IMR-90 (cell line): ENCODE results near the gene RMDN2. TPM values are rescaled to one million over a fixed set of nuclear protein-coding genes. Genes with fewer than 3 reads are reported as not detected.

ENCODE experiments used
- ATAC-seq: fragments of 200-7000 bp; cut with Tn5 transposase; 2 replicates; pipeline ENCODE4 v1.9.1; 2020; ENCODE audit warnings: low read depth, mild to moderate bottlenecking, moderate library complexity
- BruUV-seq: library from RNA; stranded (reverse); fragments of 400-500 nt; replicated peaks from 2 replicates; lab custom pipeline; 2021; lab: Mats Ljungman, UMichigan
- CTCF ChIA-PET: fragments of 300-600 bp; formaldehyde crosslinking; extraction: SDS; loops from one replicate; lab custom pipeline; 2021; ENCODE audit warnings: antibody characterized with exemption; lab: Yijun Ruan, JAX
- POLR2A ChIA-PET: fragments of 300-600 bp; sonication (Branson Sonifier 250); formaldehyde crosslinking; loops from one replicate; lab custom pipeline; 2022; ENCODE audit warnings: antibody characterized with exemption; ENCODE audit not compliant: unreplicated experiment; lab: Charles Lee
- DNase-seq: peaks from one replicate; pipeline ENCODE4 v3.0.0; 2013
- H2AFZ ChIP-seq: replicated peaks from 2 replicates; pipeline ENCODE3; 2013; ENCODE audit warnings: low read length, mild to moderate bottlenecking; ENCODE audit not compliant: poor library complexity
- H2AK5ac ChIP-seq: 2 replicates; pipeline ENCODE4 v1.6.1; 2013; ENCODE audit warnings: low read depth, low read length, inconsistent platforms
- H2AK9ac ChIP-seq: replicated peaks from 2 replicates; pipeline ENCODE3; 2013; ENCODE audit warnings: mild to moderate bottlenecking, low read depth, low read length, moderate library complexity; ENCODE audit not compliant: poor library complexity
- H2BK120ac ChIP-seq: 2 replicates; pipeline ENCODE4 v1.6.1; 2013; ENCODE audit warnings: low read depth, low read length, inconsistent platforms
- H2BK15ac ChIP-seq: 3 replicates; pipeline ENCODE4 v1.6.1; 2013; ENCODE audit warnings: low read depth, low read length, inconsistent platforms
- H2BK20ac ChIP-seq: 2 replicates; pipeline ENCODE4 v1.6.1; 2013; ENCODE audit warnings: low read depth, mild to moderate bottlenecking, inconsistent platforms, low read length, moderate library complexity
- H2BK5ac ChIP-seq: 2 replicates; pipeline ENCODE4 v1.6.1; 2013; ENCODE audit warnings: mild to moderate bottlenecking, low read depth, low read length, inconsistent platforms; ENCODE audit not compliant: poor library complexity, severe bottlenecking
- H3K14ac ChIP-seq: replicated peaks from 2 replicates; pipeline ENCODE4 v1.6.1; 2013; ENCODE audit warnings: low read depth, low read length, inconsistent platforms
- H3K18ac ChIP-seq: 2 replicates; pipeline ENCODE4 v1.6.1; 2013; ENCODE audit warnings: low read depth, low read length, control low read depth
- H3K23ac ChIP-seq: 2 replicates; pipeline ENCODE4 v1.6.1; 2013; ENCODE audit warnings: low read depth, low read length, inconsistent platforms
- H3K27ac ChIP-seq: 2 replicates; pipeline ENCODE4 v1.5.1; 2013; ENCODE audit warnings: mild to moderate bottlenecking, control low read depth, low read length; ENCODE audit not compliant: insufficient read depth
- H3K27me3 ChIP-seq: 2 replicates; pipeline ENCODE4 v1.6.1; 2013; ENCODE audit warnings: low read length; ENCODE audit not compliant: control insufficient read depth, insufficient read depth
- H3K36me3 ChIP-seq: 2 replicates; pipeline ENCODE4 v1.6.1; 2013; ENCODE audit warnings: low read length, mixed read lengths; ENCODE audit not compliant: control insufficient read depth, insufficient read depth
- H3K4ac ChIP-seq: 2 replicates; pipeline ENCODE4 v1.6.1; 2013; ENCODE audit warnings: low read depth, low read length, inconsistent platforms
- H3K4me1 ChIP-seq: 2 replicates; pipeline ENCODE4 v1.6.1; 2013; ENCODE audit warnings: low read length, mixed read lengths; ENCODE audit not compliant: control insufficient read depth, insufficient read depth
- H3K4me2 ChIP-seq: 2 replicates; pipeline ENCODE4 v1.6.1; 2013; ENCODE audit warnings: low read depth, mild to moderate bottlenecking, control low read depth, low read length, moderate library complexity
- H3K4me3 ChIP-seq: 2 replicates; pipeline ENCODE4 v1.5.1; 2013; ENCODE audit warnings: low read depth, mild to moderate bottlenecking, control low read depth, low read length, moderate library complexity; ENCODE audit not compliant: insufficient read depth
- H3K56ac ChIP-seq: 2 replicates; pipeline ENCODE4 v1.6.1; 2013; ENCODE audit warnings: low read length, inconsistent platforms; ENCODE audit not compliant: insufficient read depth; ENCODE audit errors: extremely low read depth
- H3K79me1 ChIP-seq, 2 experiments: 2 replicates each; pipeline ENCODE4 v1.6.1; 2013; ENCODE audit warnings: low read length in 2 of 2, inconsistent platforms in 1 of 2, low read depth in 1 of 2
- H3K9ac ChIP-seq: 2 replicates; pipeline ENCODE4 v1.6.1; 2013; ENCODE audit warnings: low read depth, low read length, control low read depth
- H3K9me1 ChIP-seq: 2 replicates; pipeline ENCODE4 v1.6.1; 2013; ENCODE audit warnings: low read length, inconsistent platforms; ENCODE audit not compliant: insufficient read depth
- H3K9me3 ChIP-seq: 2 replicates; pipeline ENCODE4 v1.6.1; 2013; ENCODE audit warnings: low read length; ENCODE audit not compliant: control insufficient read depth, insufficient read depth
- H4K20me1 ChIP-seq: 2 replicates; pipeline ENCODE4 v1.6.1; 2013; ENCODE audit warnings: low read length, inconsistent platforms; ENCODE audit not compliant: insufficient read depth
- H4K5ac ChIP-seq: 2 replicates; pipeline ENCODE4 v1.6.1; 2013; ENCODE audit warnings: mild to moderate bottlenecking, low read depth, low read length, control low read depth
- H4K8ac ChIP-seq, 2 experiments: 2 replicates each; pipeline ENCODE4 v1.6.1; 2013; ENCODE audit warnings: low read depth in 2 of 2, low read length in 2 of 2, control low read depth in 1 of 2, inconsistent platforms in 1 of 2
- H4K91ac ChIP-seq: 2 replicates; pipeline ENCODE4 v1.6.1; 2013; ENCODE audit warnings: low read depth, low read length, inconsistent platforms; ENCODE audit not compliant: insufficient read depth
- FOS ChIP-seq: fragments of 150-350 bp; IDR thresholded peaks from 2 replicates; pipeline ENCODE4 v1.6.1; 2016; ENCODE audit warnings: low read depth, low read length
- MXI1 ChIP-seq: IDR thresholded peaks from 2 replicates; pipeline ENCODE4 v1.6.1; 2012; ENCODE audit warnings: low read depth, mild to moderate bottlenecking, low read length, moderate library complexity, borderline replicate concordance
- NFE2L2 ChIP-seq: fragments of 150-350 bp; IDR thresholded peaks from 2 replicates; pipeline ENCODE4 v1.6.1; 2016; ENCODE audit warnings: low read depth, mild to moderate bottlenecking, low read length
- RAD21 ChIP-seq: IDR thresholded peaks from 2 replicates; pipeline ENCODE4 v1.6.1; 2012; ENCODE audit warnings: low read length, improper control_type of control experiment
- RCOR1 ChIP-seq: IDR thresholded peaks from 2 replicates; pipeline ENCODE4 v1.6.1; 2012; ENCODE audit warnings: mild to moderate bottlenecking, low read length, improper control_type of control experiment; ENCODE audit not compliant: insufficient replicate concordance
- SMC3 ChIP-seq: fragments of 150-350 bp; IDR thresholded peaks from 2 replicates; pipeline ENCODE4 v1.6.1; 2016; ENCODE audit warnings: low read depth, mild to moderate bottlenecking, antibody characterized with exemption, low read length, moderate library complexity
- USF2 ChIP-seq: fragments of 150-350 bp; IDR thresholded peaks from 2 replicates; pipeline ENCODE4 v1.6.1; 2017; ENCODE audit warnings: mild to moderate bottlenecking, antibody characterized with exemption, low read length, low read depth
- WGBS, 2 experiments: methylation state at CpG; one replicate each; pipeline versions ENCODE4 v1.1.5 to v1.1.7; 2013; ENCODE audit warnings: missing lambda C conversion rate in 2 of 2; ENCODE audit not compliant: insufficient read length in 1 of 2; ENCODE audit errors: extremely low coverage in 2 of 2; 5-methylcytosine and 5-hydroxymethylcytosine counted together
- dilution Hi-C: fragments of 300-500 bp; cut with HindIII; formaldehyde crosslinking; loops from one replicate; pipeline ENCODE4 v1.14.3; 2018; ENCODE audit warnings: low sequenced_read_pairs; ENCODE audit not compliant: unreplicated experiment
- in situ Hi-C: fragments of 300-500 bp; cut with MboI; formaldehyde crosslinking; loops from 3 replicates; pipeline ENCODE4 v1.14.3; 2019; ENCODE audit warnings: low sequenced_read_pairs, inconsistent platforms, mixed read lengths
- intact Hi-C: fragments of 100-400 bp; cut with micrococcal nuclease; formaldehyde crosslinking; loops from 2 replicates; pipeline ENCODE4 v1.10.0; 2022
- polyA plus RNA-seq, 3 experiments: library from polyadenylated mRNA; depleted of rRNA; stranded (reverse); fragments of >200 nt; gene quantifications; 2 replicates each; pipeline ENCODE4 v1.2.3, GENCODE V29; 2012; ENCODE audit warnings: low replicate concordance in 1 of 3
- total RNA-seq: library from RNA; depleted of rRNA; stranded (reverse); fragments of >200 nt; gene quantifications from 2 replicates; pipeline ENCODE4 v1.2.3, GENCODE V29; 2012

RMDN2 gene
- total and polyA plus RNA-seq, 2 of the 4 experiments (the other 2 are of a cell fraction) = 2.3 to 3.0 TPM

DNA sequence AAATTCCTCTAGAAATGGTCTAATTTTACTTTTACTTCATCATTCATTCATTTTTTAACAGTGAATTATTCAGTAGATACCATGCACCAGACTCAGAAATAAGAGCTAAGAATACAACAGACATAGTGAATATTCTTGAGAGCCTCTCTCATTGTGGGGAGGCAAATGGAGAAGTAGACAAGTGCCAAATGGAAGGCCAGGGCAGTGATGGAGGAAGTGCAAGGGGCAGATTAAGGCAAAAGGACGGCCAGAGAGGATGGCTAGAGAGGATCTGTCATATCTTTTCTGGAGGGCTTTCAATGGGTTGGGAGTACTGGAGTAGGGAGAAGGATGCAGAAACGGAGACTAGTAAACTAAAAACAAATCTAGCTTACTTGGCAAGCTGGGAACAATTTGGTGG lies 19.0 kb upstream of the RMDN2 start:
- no peak overlapping the region for H3K23ac ChIP-seq
- H3K79me1 ChIP-seq = no peaks in the 10 kb centered on the region
- no peaks in the 10 kb centered on the region for H4K20me1 ChIP-seq
- no peak overlapping the region for H3K4me3 ChIP-seq
- no peak overlapping the region for H3K27ac ChIP-seq
- no peaks in the 10 kb centered on the region for H3K36me3 ChIP-seq
- no peak overlapping the region for H2BK120ac ChIP-seq
- H2AK5ac ChIP-seq = no peak overlapping the region
- peaks cover 6% of the 10 kb centered on the region for H3K9me1 ChIP-seq
- DNase-seq = no peak
- no peak overlapping the region for H3K4me2 ChIP-seq
- in situ Hi-C loops (no loop called here), dilution Hi-C loops (no loop called here), intact Hi-C loops (no loop called here)
- H4K8ac ChIP-seq = no peak overlapping the region
- H3K9ac ChIP-seq = no peak overlapping the region
- BruUV-seq = no TSS peak
- H2BK5ac ChIP-seq = no peak overlapping the region
- H3K4ac ChIP-seq = no peak overlapping the region
- H2BK15ac ChIP-seq = no peak overlapping the region
- no peak overlapping the region for H2AFZ ChIP-seq
- H3K56ac ChIP-seq = no peak overlapping the region
- peaks cover 4% of the 10 kb centered on the region; the same call in 1 of the 2 replicates for H3K4me1 ChIP-seq
- H2BK20ac ChIP-seq = no peak overlapping the region
- no peak overlapping the region for H2AK9ac ChIP-seq
- no peaks in the 10 kb centered on the region for H3K27me3 ChIP-seq
- H4K91ac ChIP-seq = no peak overlapping the region
- ChIA-PET POLR2A (no interaction called here), CTCF (no interaction called here)
- H3K14ac ChIP-seq = no peak overlapping the region
- H3K9me3 ChIP-seq = no peaks in the 10 kb centered on the region
- H4K5ac ChIP-seq = no peak overlapping the region
- no peak for ATAC-seq
- 83% methylated on average over 1 of the region's 2 CpGs; no CpG with 5 or more reads in 1 of the 2 experiments for WGBS, 2 experiments
- TF ChIP-seq NFE2L2 (no peak), RCOR1 (no peak), MXI1 (no peak), RAD21 (no peak), FOS (no peak), SMC3 (no peak), USF2 (no peak)
- H3K18ac ChIP-seq = no peak overlapping the region
